Parathyroid adenoma (tissue), 2 donors: Measurements from ENCODE around the gene TMEM88.

Experiments
- H2AFZ ChIP-seq: fragments of 300-600 bp; sonication (generic); one replicate; pipeline ENCODE4 v1.7.0; 2017; ENCODE audit warnings: antibody characterized with exemption, mild to moderate bottlenecking
- H3K27ac ChIP-seq: fragments of 300-600 bp; sonication (generic); one replicate; pipeline ENCODE4 v1.7.0; 2017
- H3K27me3 ChIP-seq: fragments of 300-600 bp; sonication (generic); one replicate; pipeline ENCODE4 v1.7.0; 2017; ENCODE audit warnings: low read length; ENCODE audit not compliant: control insufficient read depth, insufficient read depth
- H3K36me3 ChIP-seq: fragments of 300-600 bp; sonication (generic); one replicate; pipeline ENCODE4 v1.7.0; 2017; ENCODE audit warnings: low read length; ENCODE audit not compliant: control insufficient read depth, insufficient read depth
- H3K4me1 ChIP-seq: fragments of 300-600 bp; sonication (generic); one replicate; pipeline ENCODE4 v1.7.0; 2017; ENCODE audit warnings: control low read depth
- H3K4me2 ChIP-seq: fragments of 300-600 bp; sonication (generic); one replicate; pipeline ENCODE4 v1.7.0; 2017; ENCODE audit warnings: low read length
- H3K4me3 ChIP-seq: fragments of 300-600 bp; sonication (generic); one replicate; pipeline ENCODE4 v1.7.0; 2017; ENCODE audit warnings: low read depth, low read length
- H3K79me2 ChIP-seq: fragments of 300-600 bp; sonication (generic); one replicate; pipeline ENCODE4 v1.7.0; 2017; ENCODE audit warnings: control low read depth
- H3K9ac ChIP-seq: fragments of 300-600 bp; sonication (generic); one replicate; pipeline ENCODE4 v1.7.0; 2017; ENCODE audit warnings: mild to moderate bottlenecking
- H3K9me3 ChIP-seq: fragments of 300-600 bp; sonication (generic); one replicate; pipeline ENCODE4 v1.7.0; 2017; ENCODE audit warnings: low read length; ENCODE audit not compliant: control insufficient read depth
- TF ChIP-seq, protein P1 (sequence below): fragments of 300-600 bp; sonication (generic); IDR thresholded peaks from one replicate; pipeline ENCODE4 v1.7.0; 2017; ENCODE audit warnings: antibody characterized with exemption, mild to moderate bottlenecking
- donor health status: primary hyperparathyroidism.

TMEM88 gene

DNA sequence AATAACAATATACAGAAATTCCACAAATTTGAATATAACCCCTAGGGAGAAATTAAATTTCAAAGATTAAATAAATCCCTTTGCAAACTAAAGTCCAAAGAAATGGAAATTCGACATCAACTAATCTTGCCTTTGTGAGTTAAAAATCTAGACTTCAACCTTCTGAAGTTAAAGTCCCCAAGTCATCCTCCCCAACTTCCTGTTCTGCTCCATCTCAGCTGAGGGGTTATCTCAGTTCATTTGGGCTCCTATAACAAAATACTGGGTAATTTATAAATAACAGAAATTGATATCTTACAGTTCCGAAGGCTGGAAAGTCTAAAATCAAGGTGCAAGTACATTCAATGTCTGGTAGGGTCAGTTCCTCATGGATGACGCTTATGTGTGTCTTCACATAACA, 43.6 kb upstream of the TMEM88 start:
- Histone ChIP-seq H3K4me1 (peaks cover 13% of the 10 kb centered on the region), H3K36me3 (no peaks in the 10 kb centered on the region), H3K4me3 (no peak overlapping the region), H3K4me2 (no peak overlapping the region), H3K27ac (no peak overlapping the region), H3K9ac (no peak overlapping the region), H3K79me2 (no peaks in the 10 kb centered on the region), H2AFZ (no peak overlapping the region), H3K27me3 (no peaks in the 10 kb centered on the region), H3K9me3 (no peaks in the 10 kb centered on the region)
- TF ChIP-seq, protein P1, sequence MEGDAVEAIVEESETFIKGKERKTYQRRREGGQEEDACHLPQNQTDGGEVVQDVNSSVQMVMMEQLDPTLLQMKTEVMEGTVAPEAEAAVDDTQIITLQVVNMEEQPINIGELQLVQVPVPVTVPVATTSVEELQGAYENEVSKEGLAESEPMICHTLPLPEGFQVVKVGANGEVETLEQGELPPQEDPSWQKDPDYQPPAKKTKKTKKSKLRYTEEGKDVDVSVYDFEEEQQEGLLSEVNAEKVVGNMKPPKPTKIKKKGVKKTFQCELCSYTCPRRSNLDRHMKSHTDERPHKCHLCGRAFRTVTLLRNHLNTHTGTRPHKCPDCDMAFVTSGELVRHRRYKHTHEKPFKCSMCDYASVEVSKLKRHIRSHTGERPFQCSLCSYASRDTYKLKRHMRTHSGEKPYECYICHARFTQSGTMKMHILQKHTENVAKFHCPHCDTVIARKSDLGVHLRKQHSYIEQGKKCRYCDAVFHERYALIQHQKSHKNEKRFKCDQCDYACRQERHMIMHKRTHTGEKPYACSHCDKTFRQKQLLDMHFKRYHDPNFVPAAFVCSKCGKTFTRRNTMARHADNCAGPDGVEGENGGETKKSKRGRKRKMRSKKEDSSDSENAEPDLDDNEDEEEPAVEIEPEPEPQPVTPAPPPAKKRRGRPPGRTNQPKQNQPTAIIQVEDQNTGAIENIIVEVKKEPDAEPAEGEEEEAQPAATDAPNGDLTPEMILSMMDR = no peak

DNA sequence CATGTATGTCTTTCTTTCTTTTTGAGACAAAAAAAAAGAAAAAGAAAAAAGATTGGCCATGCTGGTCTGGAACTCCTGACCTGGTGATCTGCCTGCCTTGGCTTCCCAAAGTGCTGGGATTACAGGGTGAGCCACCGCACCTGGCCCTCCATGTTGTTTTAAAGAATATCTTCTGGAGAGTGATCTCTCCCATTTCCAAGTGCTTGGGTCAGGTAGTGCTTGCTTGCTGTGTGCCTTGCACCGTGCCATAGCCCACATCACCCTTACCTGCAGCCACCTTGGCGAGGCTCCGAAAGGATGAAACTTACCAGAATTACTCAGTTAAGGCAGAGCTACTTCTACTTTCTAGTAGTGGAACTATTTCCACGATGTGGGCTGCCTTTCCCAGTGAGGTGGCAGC, 39.9 kb upstream of the TMEM88 start:
- no peak overlapping the region for H3K4me3 ChIP-seq
- H3K9ac ChIP-seq = no peak overlapping the region
- no peaks in the 10 kb centered on the region for H3K36me3 ChIP-seq
- H2AFZ ChIP-seq = no peak overlapping the region
- no peaks in the 10 kb centered on the region for H3K79me2 ChIP-seq
- H3K27ac ChIP-seq = no peak overlapping the region
- no peaks in the 10 kb centered on the region for H3K9me3 ChIP-seq
- no peak overlapping the region for H3K4me2 ChIP-seq
- no peaks in the 10 kb centered on the region for H3K4me1 ChIP-seq
- TF ChIP-seq, protein P1 = no peak
- H3K27me3 ChIP-seq = no peaks in the 10 kb centered on the region

DNA sequence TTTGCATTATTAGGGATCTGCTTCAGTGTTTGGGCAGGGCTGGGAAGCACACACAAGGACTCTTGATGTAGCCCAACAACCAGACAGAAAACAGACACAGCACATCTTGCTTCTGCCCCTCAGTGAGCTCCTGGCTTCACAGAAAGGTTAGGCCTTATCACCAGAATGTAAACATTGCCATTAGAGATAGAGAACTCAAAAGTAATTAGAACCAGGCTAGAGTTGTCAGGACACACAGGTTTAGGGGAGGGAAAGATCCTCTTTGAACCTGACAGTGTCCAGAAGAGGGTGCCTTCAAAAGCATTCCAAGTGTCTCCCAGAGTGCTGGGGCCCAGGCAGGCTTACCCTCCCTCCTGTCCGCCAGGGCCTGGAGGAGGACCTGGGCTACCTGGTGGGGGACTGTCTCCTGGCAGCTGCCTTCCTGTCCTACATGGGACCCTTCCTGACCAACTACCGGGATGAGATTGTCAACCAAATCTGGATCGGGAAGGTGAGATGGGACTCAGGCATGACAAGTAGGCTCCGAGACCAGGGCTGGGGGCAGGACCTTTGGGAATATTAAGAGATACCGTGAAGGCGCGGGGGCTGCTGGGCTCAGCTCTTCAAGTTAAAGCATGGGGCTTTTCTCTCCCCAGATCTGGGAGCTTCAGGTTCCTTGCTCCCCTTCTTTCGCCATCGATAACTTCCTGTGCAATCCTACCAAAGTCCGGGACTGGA, 37.8 kb upstream of the TMEM88 start:
- H3K4me1 ChIP-seq = no peaks in the 10 kb centered on the region
- H3K9ac ChIP-seq = no peak overlapping the region
- H3K27ac ChIP-seq = no peak overlapping the region
- no peaks in the 10 kb centered on the region for H3K36me3 ChIP-seq
- TF ChIP-seq, protein P1 = no peak
- H3K4me3 ChIP-seq = no peak overlapping the region
- no peaks in the 10 kb centered on the region for H3K27me3 ChIP-seq
- no peak overlapping the region for H3K4me2 ChIP-seq
- no peak overlapping the region for H2AFZ ChIP-seq
- no peaks in the 10 kb centered on the region for H3K79me2 ChIP-seq
- no peaks in the 10 kb centered on the region for H3K9me3 ChIP-seq

DNA sequence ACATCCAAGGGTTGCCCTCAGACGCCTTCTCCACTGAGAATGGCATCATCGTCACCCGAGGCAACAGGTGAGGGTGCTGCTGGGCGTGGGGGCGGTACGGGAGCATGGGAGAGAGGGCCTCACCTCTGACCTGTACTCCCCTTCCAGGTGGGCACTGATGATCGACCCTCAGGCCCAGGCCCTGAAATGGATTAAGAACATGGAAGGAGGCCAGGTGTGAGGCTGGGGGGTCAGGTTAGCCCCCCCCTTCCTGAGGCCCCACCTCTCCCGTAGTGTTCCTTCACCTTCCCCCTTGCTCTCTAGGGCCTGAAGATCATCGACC, 37.3 kb upstream of the TMEM88 start:
- H3K9me3 ChIP-seq = no peaks in the 10 kb centered on the region
- no peak overlapping the region for H3K4me3 ChIP-seq
- H3K4me1 ChIP-seq = no peaks in the 10 kb centered on the region
- no peak overlapping the region for H3K27ac ChIP-seq
- H3K4me2 ChIP-seq = no peak overlapping the region
- no peak overlapping the region for H3K9ac ChIP-seq
- H3K36me3 ChIP-seq = no peaks in the 10 kb centered on the region
- H3K27me3 ChIP-seq = no peaks in the 10 kb centered on the region
- H3K79me2 ChIP-seq = no peaks in the 10 kb centered on the region
- TF ChIP-seq, protein P1 = no peak
- H2AFZ ChIP-seq = no peak overlapping the region

DNA sequence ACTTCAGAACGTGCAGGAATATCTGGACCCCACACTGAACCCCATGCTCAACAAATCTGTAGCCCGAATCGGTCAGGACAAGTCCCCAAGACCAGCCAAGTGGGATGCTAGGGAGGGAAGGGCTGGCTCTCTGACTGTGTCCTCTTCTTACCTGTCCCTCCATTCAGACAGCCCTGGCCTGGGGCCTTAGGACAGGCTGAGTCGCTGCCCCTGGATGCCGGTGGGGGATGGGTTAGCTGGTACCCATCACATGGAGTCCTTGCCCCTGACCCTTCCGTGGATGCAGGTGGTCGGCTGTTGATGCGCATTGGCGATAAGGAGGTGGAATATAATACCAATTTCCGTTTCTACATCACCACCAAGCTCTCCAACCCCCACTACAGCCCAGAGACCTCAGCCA, 36.8 kb upstream of the TMEM88 start:
- TF ChIP-seq, protein P1 = no peak
- H2AFZ ChIP-seq = no peak overlapping the region
- no peaks in the 10 kb centered on the region for H3K4me1 ChIP-seq
- no peaks in the 10 kb centered on the region for H3K36me3 ChIP-seq
- no peak overlapping the region for H3K4me3 ChIP-seq
- H3K27me3 ChIP-seq = no peaks in the 10 kb centered on the region
- no peaks in the 10 kb centered on the region for H3K79me2 ChIP-seq
- no peaks in the 10 kb centered on the region for H3K9me3 ChIP-seq
- no peak overlapping the region for H3K27ac ChIP-seq
- no peak overlapping the region for H3K4me2 ChIP-seq
- no peak overlapping the region for H3K9ac ChIP-seq
